HG02678 (cell line): ENCODE measurements around the gene GOLGA8B.
A peak's percentile ranks its signal among the peaks of the same experiment; 100 is the strongest.
"Not testable (repeated sequence)": the region's sequence is repeated elsewhere in the genome, so short reads cannot be mapped to it uniquely, and the experiment has no call there.

ENCODE experiments used
- ATAC-seq: cut with Tn5 transposase; IDR thresholded peaks from one replicate; pipeline ENCODE4 v1.9.1; 2021; ENCODE audit warnings: mild to moderate bottlenecking, moderate library complexity; ENCODE audit not compliant: unreplicated experiment

Gene GOLGA8B

DNA sequence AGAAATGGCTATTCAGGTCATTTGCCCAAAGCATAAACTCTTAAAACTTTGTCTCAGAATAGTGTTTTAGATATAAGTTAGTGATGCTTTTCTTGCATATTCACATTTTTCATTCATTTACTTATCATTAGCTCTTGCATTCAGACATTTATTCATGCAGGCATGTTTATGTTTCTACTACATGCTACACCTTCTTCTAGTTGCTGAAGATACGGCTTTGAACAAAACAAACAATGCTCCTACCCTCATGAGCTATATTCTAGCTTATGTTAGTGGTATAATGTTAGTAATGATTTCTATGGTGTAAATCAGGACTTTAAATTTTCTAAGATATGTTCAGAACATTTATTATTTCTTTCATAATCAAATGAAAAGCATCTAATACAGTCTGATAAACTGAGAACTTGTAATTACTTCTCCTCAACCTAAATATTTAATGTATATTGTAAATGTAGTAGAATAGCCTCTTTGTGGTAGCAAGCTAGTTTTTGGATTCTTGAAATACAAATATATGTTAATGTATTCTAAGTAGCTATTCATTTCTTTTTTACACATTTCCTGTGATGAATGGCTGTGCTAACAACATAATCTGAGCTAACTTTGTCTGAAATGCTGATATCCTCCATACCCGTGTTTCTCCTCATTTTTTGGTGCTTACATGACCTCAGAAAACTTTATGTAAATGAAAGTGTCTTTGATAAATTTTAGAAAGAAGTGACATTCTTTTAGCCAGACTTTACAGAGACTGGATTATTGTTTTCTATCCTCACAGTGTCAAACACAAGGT lies 15.5 kb upstream of the GOLGA8B start:
- ATAC-seq, result no peak

DNA sequence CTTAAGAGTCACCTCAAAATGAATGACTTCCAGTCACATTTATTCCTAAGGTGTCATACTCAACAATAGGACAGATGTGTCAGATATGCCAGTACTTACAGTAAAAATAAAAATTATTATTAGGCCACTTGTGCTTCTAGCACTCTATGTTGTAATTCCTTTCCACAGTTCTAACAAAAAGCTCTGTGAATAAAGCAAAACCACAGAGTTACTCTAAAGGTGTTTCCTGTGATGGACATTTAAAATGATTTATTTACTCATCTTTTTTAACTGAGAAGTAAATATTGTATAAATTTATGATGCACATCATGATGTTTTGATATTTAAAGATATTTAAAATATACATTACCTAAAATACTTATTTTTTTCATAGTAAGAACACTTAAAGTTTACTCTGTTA lies 13.9 kb upstream of the GOLGA8B start:
- no peak for ATAC-seq

DNA sequence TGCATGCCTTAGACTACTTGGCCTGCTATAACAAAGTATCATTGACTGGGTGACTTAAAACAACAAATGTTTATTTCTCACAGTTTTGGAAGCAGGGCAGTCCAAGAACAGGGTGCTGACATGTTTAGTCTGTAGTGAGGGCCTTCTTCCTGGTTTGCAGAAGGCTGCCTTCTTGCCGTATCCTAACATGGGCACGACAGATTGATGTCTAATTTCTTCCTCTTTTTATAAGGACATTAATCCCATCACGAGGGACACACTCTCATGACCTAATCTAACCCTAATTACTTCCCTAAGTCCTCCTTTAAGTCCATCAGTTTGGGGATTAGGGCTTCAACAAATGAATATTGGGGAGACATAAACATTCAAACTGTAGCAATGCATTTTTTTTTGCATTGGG lies 10.9 kb upstream of the GOLGA8B start:
- ATAC-seq, result no peak

DNA sequence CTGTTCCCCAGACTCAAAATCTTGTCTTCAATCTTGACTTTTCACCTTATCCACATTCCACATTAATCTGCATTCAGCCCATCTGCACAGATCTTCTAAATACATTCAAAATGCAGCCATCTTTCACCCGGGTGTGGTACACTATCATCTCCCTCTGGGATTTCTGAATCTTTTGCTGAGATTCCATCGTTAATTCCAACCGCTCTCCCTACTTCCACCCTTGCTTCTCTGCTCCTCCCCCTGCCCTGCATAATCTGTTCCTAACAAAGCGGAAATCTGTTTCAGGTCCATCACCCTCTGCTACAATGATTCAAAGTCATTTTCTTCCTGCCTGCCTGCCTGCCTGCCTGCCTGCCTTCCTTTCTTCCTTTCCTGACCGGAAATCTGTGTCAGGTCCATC lies 7.9 kb upstream of the GOLGA8B start:
- no peak for ATAC-seq

DNA sequence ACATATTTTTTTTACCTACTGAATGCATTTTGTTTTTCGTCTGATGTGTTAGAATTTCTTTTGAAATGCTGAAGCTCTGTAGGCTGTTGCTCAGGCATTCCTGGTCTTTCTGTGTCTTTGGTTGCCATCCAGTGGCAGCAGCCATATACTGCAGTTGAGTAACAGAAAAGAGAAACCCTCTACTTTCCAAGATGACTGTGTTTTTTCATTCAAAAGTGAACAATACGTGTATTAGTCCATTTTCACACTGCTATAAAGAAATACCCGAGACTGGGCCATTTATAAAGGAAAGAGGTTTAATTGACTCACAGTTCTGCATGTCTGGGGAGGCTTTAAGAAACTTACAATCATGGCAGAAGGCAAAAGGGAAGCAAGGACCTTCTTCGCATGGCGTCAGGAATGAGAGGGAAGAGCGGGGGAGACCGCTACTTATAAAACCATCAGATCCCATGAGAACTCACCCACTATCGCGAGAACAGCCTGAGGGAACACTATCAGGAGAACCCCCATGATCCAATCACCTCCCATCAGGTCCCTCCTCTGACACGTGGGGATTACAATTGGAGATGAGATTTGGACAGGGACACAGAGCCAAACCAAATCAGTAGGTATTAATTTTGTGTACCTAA lies 4.7 kb upstream of the GOLGA8B start:
- ATAC-seq, result no peak

DNA sequence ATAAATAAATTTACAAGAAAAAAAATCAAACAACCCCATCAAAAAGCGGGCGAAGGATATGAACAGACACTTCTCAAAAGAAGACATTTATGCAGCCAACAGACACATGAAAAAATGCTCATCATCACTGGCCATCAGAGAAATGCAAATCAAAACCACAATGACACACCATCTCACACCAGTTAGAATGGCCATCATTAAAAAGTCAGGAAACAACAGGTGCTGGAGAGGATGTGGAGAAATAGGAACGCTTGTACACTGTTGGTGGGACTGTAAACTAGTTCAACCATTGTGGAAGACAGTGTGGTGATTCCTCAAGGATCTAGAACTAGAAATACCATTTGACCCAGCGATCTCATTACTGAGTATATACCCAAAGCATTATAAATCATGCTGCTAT lies 2.5 kb upstream of the GOLGA8B start:
- ATAC-seq, result not testable (repeated sequence)

DNA sequence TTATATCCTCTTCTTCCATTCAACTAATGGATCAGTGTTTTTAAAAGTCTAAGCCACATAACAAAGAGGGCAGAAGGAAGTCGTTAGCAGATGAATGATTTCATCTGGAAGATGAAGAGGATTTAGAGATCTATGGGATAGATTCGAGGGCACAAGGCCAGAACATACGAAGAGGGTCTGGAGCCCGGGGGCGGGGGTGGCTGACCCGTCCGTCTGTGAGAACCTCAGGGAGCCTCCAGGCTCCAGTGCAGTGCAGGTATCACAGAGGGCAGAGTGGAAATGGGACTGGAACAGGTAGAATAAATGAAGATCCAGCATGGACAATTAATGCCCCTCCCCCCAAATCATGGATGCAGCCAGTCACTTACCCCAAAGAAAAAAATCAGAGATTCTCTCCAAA lies 1.5 kb upstream of the GOLGA8B start:
- no peak for ATAC-seq

DNA sequence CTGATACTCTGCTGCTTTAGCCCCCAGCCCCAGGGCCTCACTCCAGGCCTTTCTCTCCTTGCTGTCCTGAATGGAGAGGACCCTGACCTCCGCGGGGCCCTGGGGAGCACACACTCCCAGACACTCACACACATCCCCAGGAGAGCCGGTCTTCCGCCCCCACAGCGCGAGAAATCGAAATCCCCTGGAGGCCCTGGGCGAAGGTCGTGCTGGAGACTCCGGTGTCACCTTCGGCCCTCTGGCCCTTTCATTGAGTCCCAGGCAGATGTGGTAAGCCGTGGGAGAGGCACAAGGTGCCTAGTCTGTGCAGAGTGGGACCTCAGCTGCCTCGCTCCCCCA lies 848 bp upstream of the GOLGA8B start:
- no peak for ATAC-seq

DNA sequence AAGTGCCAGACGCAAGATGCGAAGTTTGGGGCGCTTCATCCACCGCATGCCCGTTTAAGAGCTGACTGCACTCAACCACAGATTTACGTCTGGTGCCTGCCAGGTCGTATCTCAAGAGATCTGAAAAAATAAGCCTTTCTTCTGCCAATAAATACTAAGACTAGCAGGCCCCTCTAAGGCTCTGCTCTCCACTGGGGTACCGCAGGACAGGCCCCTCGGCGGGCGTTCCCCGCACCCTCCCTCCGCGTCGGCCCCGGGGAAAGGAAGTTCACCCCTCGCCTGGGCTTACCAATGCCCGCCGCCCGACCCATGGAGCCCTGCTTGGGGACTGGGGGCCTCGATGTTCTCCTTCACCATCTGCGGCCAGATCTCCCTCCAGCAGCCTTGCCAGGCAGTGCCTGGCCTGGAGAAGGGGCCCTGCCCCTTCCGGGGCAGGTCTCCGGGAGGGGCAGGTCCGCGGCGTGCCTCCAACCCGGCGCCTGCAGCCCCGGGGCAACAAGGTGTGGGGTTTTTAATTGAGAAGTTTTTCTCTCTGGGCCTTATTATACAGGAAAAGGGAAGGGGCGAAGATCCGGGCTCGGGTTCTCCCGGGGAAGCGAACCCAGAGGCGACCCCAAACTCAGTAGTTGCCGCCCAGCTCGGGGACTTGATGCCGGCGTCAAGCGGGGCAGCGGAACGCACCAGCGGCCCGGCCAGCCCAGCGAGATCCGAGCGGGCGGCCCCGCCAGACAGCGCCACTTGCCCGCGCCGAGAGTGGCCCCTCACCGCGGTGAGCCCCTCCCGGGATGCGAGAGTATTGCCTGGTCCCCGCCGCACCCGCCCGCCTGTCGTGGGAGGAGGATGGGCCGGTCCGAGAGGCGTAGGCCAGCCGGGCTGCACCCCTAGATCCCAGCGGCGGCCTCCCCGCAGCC lies 735 bp downstream of the GOLGA8B start:
- ATAC-seq, result peak; percentile 64

DNA sequence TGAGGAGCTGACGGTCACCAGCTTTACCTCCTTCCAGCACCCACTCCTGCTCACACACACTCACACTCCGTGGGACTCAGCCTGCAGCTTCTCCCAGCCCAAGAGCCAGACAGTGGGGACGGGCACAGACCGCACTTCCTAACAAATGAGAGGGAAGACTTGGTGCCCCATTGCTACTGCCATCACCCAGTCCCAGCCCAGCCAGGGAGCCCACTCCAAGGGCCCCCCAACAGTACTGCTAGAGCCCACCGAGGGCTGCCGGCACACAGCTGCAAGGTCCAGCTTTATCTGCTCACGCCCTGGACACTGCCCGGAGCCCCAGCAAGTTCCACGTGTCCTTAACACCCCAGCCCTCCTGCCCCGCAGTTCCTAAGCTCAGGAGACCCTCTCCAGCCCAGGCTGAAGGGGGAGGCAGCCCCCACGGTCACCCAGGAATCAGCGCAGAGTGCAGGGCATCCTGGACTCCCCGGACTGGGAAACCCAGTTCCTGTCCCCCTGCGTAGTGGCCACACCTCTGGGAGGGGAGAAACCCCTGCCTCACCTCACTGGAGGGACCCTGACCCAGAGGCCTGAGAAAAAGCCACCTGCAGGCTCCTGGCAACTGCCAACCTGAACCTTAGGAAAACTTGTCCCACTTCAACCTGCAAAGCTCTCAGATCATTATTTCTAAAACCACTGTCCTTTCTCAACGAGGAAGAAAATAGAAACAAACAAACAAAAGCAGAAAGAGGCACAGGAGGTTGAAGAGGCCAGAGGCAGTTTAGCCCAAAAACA lies 1.6 kb downstream of the GOLGA8B start:
- not testable (repeated sequence) for ATAC-seq

DNA sequence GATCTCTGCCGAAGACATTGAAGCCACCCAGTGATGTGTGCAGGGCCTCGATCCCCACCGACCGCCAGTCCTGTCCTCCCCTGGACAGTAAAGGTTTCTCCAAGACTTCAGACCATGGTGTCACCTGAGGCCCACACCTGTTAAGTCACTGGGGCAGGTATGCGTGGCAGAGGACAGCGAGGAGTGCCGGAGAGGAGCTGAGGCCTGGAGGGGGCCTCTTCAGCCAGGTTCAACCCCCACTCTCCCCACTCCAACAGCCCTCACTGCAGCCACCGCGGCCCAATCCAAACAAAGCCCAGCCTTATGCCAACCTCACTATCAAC lies 2.4 kb downstream of the GOLGA8B start:
- ATAC-seq, result no peak

DNA sequence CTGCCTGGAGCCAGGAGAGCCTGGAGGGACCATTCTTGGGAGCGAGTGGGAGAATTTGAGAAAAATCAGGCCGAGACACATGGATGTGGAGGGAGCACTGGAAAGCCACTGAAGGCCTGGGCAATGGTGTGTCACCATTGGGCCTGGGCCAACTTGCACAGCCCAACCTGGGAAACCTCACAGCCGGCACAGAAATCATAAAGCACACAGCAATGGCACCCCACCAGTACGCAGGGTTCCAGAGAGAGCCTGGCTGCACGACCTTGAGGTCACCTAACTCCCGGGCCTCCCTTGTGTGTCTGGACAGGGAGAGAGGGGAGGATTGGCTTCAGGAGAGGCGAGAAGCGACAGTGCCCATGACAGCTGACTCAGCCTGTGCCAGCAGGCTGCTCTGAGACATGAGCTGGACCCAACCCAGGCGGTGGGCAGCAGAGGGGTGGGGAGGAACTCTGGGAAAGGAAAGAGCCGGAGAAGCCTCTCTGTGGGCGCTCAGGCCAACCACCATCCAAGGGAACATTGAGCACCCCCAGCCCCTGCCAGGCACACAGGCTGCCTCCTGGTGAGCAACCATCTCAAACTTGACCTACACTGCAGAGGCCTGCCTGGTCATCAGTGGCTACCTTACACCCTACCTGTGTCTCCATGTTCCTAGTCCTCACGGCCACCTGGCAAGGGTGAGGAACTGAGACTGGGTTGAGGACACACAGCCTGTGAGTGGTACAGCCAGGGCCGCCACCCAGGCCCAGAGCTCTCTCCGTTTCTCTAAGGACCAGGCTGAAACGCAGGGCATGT lies 3.0 kb downstream of the GOLGA8B start:
- ATAC-seq, result not testable (repeated sequence)

DNA sequence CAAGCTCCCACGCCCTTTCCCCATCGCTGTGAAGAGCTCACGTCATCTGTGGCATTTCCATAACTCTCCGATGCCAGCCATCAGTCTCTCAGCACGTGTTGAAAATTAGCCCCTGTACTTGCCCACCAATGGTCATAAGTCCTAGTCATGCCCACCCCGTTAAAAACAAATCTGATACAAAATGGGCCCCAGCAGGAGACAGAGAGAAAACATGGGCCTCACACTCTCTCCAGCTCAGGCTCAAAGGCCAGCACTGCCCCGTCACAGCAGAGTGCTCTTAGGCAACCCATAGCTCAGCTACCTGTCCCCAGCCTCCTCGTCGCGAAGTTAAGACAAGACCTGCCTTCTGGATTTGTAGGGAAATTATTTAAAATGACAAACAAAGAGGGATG lies 5.2 kb downstream of the GOLGA8B start:
- no peak for ATAC-seq

DNA sequence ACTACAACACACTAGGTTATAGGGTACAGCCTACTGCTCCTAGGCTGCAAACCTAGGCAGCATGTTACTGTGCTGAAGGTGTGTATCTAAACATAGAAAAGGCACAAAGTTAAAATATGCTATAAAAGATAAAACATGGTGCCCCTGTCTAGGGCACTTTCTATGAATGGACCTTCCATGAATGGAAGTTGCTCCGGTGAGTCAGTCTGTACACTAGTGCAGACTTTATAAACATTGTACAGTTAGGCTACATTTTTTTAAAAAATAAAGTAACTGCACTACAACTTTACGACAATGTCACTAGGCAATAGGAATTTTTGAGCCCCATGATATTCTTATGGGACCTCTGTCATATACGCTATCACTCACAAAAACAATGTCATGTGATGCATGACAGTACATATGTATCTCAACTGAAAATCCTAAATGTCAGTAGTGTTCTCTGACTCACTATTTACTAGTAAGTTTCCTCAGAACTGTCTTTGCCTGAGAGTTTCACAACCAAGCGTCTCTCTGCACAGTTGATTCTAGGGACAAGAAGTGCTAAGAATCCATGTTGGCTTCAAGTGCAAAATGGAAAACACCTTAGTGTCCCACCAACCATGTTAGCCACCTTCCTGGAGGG lies 5.7 kb downstream of the GOLGA8B start:
- ATAC-seq, result not testable (repeated sequence)

DNA sequence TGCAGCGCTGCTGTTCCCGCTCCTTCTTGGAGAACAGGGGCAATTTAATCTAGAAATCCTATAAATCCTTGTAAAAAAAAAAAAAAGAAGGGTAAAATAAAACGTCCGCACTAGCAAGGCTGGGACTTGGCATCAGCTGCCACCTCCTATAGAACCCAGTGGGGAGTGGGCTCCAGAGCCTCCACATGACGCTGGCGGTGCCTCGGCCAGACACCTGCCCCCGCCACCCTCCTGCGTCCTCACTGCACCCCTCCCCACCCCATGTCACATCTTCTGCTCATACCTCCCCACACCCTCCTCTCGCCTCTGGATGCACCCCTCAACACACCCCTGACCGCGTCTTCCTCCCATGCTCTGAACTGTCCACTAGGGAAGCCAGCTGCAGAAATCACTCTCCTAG lies 8.4 kb downstream of the GOLGA8B start:
- ATAC-seq, result not testable (repeated sequence)

DNA sequence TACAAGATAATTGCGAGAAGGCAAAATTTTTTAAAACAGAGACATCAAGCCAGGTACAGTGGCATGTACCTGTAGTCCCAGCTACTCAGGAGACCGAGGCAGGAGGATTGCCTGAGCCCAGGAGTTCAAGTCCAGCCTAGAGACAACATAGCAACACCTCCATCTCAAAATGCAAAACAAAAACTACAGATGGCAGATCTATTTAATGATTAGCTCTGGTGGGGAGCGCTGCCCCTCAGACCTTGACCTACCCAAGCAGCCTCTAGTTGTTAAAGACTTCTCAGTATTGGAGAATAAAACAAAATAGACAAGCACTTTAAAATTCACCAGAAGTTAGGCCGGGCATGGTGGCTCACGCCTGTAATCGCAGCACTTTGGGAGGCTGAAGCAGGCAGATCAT lies 10.5 kb downstream of the GOLGA8B start:
- ATAC-seq, result not testable (repeated sequence)

DNA sequence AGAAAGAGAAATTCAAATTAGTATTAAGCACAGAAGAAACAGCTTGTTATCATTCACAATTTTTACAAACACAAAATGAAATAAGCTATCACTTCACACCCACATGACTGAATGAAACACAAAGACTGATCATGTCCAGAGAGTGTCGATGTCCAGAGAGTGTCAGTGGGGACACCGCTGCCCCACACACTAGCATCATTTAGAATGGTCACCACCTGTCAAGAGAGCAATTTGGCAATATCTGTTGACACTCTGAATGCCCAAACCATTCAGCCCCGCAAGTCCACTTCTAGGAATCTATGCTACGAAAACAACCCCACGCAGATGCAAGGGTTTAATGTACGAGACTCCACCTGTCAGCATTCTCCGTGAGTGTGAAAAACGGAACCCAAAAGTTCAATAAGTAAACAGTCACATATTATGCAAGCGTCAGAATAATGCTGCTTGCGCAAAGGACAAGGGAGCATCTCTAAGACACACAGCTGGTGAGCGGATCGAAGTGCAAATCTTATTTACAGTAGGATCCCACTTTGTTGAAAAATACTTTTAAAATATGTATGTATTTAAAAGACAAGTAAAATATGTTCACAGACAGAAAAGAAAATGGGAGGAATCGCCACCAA lies 11.3 kb downstream of the GOLGA8B start:
- not testable (repeated sequence) for ATAC-seq

DNA sequence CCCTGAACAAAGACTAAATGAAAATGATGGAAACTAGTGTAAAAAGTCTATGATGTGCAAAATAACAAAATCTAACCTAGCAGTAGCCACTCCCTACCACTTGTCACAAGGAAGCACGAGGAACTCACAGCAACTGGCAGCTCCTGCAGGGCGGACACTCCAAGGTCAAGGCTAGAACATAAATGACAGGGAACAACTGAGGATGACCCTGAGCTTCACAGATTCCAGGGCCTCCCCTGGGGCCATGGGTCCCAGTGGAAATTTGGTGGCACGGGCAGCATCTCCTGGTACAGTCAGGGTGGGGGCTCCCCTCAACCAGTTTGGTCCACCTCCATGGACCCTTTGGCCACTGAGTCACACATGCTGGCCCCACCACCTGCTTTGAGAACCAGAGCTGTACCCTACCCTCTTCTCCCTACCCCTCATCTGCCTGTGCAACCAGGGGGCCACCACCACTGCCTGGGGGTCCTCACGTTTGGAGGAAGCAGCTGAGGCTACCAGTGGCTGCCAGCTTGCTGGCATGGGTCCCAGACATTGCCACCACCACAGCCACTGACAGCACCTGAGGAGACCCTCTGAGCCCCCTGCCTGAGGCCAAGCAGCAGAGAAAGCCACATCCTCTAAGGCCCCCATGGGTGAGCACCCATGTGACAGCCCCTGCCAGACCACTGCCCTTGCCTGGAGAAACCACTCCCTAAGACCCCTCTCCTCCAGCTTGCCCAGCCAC lies 13.6 kb downstream of the GOLGA8B start:
- not testable (repeated sequence) for ATAC-seq

DNA sequence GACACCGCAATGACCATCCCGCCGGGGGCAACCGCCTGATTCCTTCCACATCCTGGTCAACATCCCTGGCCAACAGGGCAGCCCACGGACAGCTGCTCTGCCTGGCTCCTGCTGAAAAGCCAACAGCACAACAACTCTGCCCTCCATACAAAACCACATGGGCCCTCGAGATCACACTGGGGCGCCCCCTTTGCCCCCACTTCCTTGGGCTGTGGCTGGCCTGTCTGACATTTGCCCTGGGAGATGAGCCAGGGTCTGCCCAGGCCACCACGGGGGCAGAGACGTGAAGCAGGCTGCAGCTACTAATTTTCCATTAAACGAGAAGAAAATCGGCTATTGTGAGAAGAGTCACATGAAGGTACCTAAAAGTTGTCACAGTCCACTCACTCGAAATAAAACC lies 16.3 kb downstream of the GOLGA8B start:
- ATAC-seq, result not testable (repeated sequence)
